ENCODE results near the gene SPTLC2. TPM values are rescaled to one million over a fixed set of nuclear protein-coding genes. Genes with fewer than 3 reads are reported as not detected.
"Not testable (repeated sequence)": the region's sequence is repeated elsewhere in the genome, so short reads cannot be mapped to it uniquely, and the experiment has no call there.

The SPTLC2 gene
- total RNA-seq, 2 donors from 2014 or later = 16.1 to 18.4 TPM

- DNase-seq; intact Hi-C loops (cut with DNase I); ATAC-seq: not testable (repeated sequence)
Measured at GRCh38 chr14:77635466-77635865, 19.0 kb upstream of the SPTLC2 start.

- DNase-seq (no peak), ATAC-seq (no peak)
- intact Hi-C loops (cut with DNase I) = no loop called here
Measured at GRCh38 chr14:77630111-77630510, 13.7 kb upstream of the SPTLC2 start.

GRCh38 chr14:77625360-77625759 lies 8.9 kb upstream of the SPTLC2 start:
- DNase-seq = no peak
- ATAC-seq = no peak

GRCh38 chr14:77623201-77623600 lies 6.8 kb upstream of the SPTLC2 start:
- peak; percentile 23 to 68 for ATAC-seq
- intact Hi-C loops (cut with DNase I) = no loop called here
- DNase-seq = no peak

More at GRCh38 chr14:77625360-77625759, 8.9 kb upstream of the SPTLC2 start:
- intact Hi-C loops (cut with DNase I) = no loop called here

GRCh38 chr14:77622366-77622961 lies 6.0 kb upstream of the SPTLC2 start:
- intact Hi-C loops (cut with DNase I) = no loop called here
- ATAC-seq = no peak
- DNase-seq = no peak

- DNase-seq (no peak), ATAC-seq (no peak)
- intact Hi-C loops (cut with DNase I) = no loop called here
Measured at GRCh38 chr14:77620222-77620870, 3.9 kb upstream of the SPTLC2 start.

- DNase-seq = no peak
- intact Hi-C loops (cut with DNase I) = no loop called here
Measured at GRCh38 chr14:77618381-77618970, 2.0 kb upstream of the SPTLC2 start.

GRCh38 chr14:77616133-77616453 lies 344 bp downstream of the SPTLC2 start:
- ATAC-seq = peak in 1 of 2 donors; percentile 4
- DNase-seq = no peak
- intact Hi-C loops (cut with DNase I) = no loop called here

More at GRCh38 chr14:77618381-77618970, 2.0 kb upstream of the SPTLC2 start:
- no peak for ATAC-seq

GRCh38 chr14:77615361-77616132 lies 890 bp downstream of the SPTLC2 start:
- intact Hi-C loops (cut with DNase I) = no loop called here

GRCh38 chr14:77613201-77613600 lies 3.2 kb downstream of the SPTLC2 start:
- no peak for ATAC-seq
- intact Hi-C loops (cut with DNase I) = no loop called here
- no peak for DNase-seq

More at GRCh38 chr14:77615361-77616132, 890 bp downstream of the SPTLC2 start:
- DNase-seq = no peak
- ATAC-seq = no peak

- ATAC-seq = no peak
- intact Hi-C loops (cut with DNase I) = no loop called here
Measured at GRCh38 chr14:77612011-77612620, 4.3 kb downstream of the SPTLC2 start.

GRCh38 chr14:77610553-77610952 lies 5.9 kb downstream of the SPTLC2 start:
- ATAC-seq (no peak), DNase-seq (no peak)
- intact Hi-C loops (cut with DNase I) = no loop called here

More at GRCh38 chr14:77612011-77612620, 4.3 kb downstream of the SPTLC2 start:
- DNase-seq = no peak

- ATAC-seq = no peak
- intact Hi-C loops (cut with DNase I) = no loop called here
- no peak for DNase-seq
Measured at GRCh38 chr14:77609922-77610321, 6.5 kb downstream of the SPTLC2 start.

- peak; percentile 39 to 47 for ATAC-seq
- intact Hi-C loops (cut with DNase I) = no loop called here
- DNase-seq = no peak
Measured at GRCh38 chr14:77607741-77608302, 8.6 kb downstream of the SPTLC2 start.

GRCh38 chr14:77605392-77605972 lies 11.0 kb downstream of the SPTLC2 start:
- ATAC-seq = no peak
- no peak for DNase-seq
- intact Hi-C loops (cut with DNase I) = no loop called here

- intact Hi-C loops (cut with DNase I) = no loop called here
- ATAC-seq = peak in 1 of 2 donors; percentile 62
- peak; percentile 48 for DNase-seq
Measured at GRCh38 chr14:77603654-77604255, 12.7 kb downstream of the SPTLC2 start.

- intact Hi-C loops (cut with DNase I) = no loop called here
- ATAC-seq (no peak), DNase-seq (no peak)
Measured at GRCh38 chr14:77603031-77603430, 13.4 kb downstream of the SPTLC2 start.

GRCh38 chr14:77601846-77602619 lies 14.4 kb downstream of the SPTLC2 start:
- intact Hi-C loops (cut with DNase I) = no loop called here
- no peak for DNase-seq
- ATAC-seq = no peak
